Activated CD8-positive, alpha-beta memory T cell treated with anti-CD3 and anti-CD28 coated beads, Interleukin-2, amount 50 U/mL, for 24 hours (primary cell): ENCODE results near the gene OR2AT4.
"Not testable (repeated sequence)": the region's sequence is repeated elsewhere in the genome, so short reads cannot be mapped to it uniquely, and the experiment has no call there.

Experiments
- DNase-seq: peaks from one replicate; pipeline ENCODE4 v3.0.0-alpha.2; 2020; ENCODE audit errors: extremely low read depth

Gene OR2AT4

GRCh38 chr11:75103380-75104026 is 6.8 kb upstream of the OR2AT4 start:
- no peak for DNase-seq

DNA sequence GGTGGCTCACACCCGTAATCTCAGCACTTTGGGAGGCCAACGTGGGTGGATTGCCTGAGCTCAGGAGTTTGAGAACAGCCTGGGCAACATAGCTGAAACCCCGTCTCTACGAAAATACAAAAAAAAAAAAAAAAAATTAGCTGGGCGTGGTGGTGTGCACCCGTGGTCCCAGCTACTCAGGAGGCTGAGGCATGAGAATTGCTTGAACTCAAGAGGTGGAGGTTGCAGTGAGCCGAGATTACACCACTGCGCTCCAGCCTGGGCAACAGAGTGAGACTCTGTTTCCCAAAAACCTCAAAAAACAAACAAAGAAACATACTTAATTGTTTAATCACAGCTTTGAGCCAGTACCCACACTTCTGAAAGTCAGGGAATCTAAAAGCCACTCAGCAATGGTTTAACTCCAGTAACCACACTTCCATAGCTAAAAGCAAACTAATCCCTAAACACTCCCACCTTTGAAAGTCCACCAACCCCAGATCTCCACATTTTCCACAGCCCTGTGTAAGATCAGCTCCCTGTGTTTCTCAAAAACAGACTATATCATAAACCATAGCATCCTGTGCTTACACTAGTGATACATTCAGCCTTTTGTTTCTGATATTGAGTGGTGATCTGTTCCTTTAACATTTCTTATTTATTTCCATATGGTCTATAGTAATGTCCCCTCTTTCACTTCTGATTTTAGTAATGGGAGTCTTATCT is 4.9 kb upstream of the OR2AT4 start:
- DNase-seq, result no peak

DNA sequence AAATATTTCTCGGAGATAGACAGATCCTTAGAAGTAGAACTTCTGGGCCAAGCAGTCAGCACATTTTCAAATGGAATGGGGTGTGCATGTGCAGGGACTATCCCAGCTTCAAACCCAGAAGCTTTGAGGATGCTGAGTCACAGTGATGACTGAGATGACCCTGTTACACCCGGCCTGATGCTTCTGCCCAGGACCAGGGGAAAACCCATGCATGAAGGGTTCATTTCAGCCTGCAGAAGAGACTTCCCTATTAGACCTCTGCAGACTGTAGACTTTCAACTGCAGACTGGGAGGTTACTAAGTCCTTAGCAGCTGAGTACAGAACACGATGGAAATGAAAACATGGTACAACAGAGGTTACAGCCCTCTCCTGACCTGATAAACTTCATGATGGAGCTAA is 3.6 kb upstream of the OR2AT4 start:
- no peak for DNase-seq

DNA sequence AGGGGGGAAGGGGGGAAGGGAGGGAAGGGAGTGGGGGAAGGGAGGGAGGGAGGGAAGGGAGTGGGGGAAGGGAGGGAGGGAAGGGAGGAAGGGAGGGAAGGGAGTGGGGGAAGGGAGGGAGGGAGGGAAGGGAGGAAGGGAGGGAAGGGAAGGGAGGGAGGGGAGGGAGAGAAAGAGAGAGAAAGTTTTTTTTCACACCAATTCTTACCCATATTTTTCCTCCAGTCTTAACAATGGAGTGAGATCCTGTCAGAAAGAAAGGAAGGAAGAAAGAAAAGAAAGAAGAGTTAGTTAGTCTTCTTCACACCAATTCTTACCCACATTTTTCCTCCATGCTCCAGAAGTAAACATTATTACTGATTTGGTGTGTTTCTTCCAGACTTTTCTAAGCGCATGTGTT is 3.0 kb upstream of the OR2AT4 start:
- no peak for DNase-seq

GRCh38 chr11:75098835-75099439 is 2.3 kb upstream of the OR2AT4 start:
- not testable (repeated sequence) for DNase-seq

GRCh38 chr11:75098181-75098580 is 1.5 kb upstream of the OR2AT4 start:
- DNase-seq, result not testable (repeated sequence)

GRCh38 chr11:75097173-75097557 is 489 bp upstream of the OR2AT4 start:
- no peak for DNase-seq

DNA sequence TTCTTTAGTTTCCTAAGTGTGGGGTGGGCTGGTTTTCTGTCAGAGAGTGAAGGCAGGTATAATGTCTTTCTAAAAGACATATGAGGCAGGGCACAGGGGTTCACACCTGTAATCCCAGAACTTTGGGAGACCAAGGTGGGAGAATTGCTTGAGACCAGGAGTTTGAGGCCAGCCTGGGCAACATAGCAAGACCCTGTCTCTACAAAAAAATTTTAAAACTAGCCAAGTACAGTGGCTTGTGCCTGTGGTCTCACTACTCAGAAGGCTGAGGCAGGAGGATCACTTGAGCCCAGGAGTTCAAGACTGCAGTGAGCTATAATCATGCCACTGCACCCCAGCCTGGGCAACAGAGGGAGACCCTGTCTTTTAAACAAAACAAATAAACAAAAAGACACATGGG is 2.3 kb downstream of the OR2AT4 start:
- not testable (repeated sequence) for DNase-seq

- DNase-seq, result no peak
These were observed 6.0 kb downstream of the OR2AT4 start for GRCh38 chr11:75090671-75091177.

DNA sequence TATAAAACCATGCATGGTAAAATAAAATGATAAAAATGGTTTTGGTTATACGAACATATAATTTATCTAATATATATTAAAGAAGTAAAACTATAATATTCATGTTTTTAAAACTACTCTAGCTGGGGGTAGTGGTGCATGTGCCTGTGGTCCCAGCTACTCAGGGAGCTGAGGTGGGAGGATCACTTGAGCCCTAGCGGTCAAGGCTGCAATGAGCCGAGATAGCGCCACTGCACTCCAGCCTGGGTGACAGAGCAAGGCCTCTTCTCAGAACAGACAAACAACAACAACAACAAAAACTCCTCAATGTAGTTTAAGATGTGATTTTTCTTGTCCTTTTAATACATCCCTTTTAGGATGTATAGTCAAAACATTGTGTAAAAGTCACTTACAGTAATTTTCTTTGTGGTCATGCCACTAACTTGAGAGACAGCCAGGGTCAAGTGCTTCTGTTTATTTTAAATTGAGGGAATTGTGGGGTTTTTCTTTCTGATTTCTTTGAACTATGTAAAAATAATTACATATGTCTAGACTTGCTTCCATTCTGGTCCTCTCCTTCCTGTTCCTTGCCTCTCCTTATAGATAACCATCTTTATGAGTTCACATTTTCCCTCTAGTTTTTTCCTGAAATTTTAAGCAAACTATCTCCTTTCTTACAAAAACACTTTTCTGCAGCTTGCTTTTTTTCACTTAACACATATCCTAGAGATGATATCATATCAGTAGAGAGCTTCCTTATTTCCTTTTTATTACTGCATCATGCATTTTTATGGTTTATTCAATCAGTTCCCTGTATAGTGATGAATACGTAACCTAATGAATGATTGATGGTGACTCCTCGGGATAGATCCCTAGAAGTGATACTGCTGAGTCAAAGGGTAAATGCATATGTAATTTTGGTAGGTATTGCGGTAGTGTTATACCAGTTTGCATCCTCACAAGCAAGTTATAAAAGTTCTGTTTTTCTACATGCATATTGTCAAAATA is 9.1 kb downstream of the OR2AT4 start:
- no peak for DNase-seq

GRCh38 chr11:75084883-75085282 is 11.8 kb downstream of the OR2AT4 start:
- DNase-seq, result no peak

DNA sequence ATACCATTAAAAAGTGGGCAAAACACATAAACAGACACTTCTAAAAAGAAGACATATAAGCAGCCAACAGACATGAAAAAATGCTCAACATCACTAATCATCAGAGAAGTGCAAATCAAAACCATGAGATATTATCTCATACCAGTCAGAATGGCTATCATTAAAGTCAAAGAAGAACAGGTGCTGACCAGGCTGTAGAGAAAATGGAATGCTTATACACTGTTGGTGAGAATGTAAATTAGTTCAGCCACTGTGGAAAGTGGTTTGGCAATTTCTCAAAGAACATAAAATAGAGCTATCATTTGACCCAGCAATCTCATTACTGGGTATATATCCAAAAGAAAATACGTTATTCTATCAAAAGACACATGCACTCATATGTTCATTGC is 13.5 kb downstream of the OR2AT4 start:
- no peak for DNase-seq

GRCh38 chr11:75082601-75083216 is 14.0 kb downstream of the OR2AT4 start:
- no peak for DNase-seq

GRCh38 chr11:75079546-75079945 is 17.1 kb downstream of the OR2AT4 start:
- no peak for DNase-seq

- DNase-seq, result no peak
These were observed 18.4 kb downstream of the OR2AT4 start for GRCh38 chr11:75078233-75078632.

GRCh38 chr11:75077316-75077715 is 19.4 kb downstream of the OR2AT4 start:
- no peak for DNase-seq

GRCh38 chr11:75076671-75077070 is 20.0 kb downstream of the OR2AT4 start:
- no peak for DNase-seq

DNA sequence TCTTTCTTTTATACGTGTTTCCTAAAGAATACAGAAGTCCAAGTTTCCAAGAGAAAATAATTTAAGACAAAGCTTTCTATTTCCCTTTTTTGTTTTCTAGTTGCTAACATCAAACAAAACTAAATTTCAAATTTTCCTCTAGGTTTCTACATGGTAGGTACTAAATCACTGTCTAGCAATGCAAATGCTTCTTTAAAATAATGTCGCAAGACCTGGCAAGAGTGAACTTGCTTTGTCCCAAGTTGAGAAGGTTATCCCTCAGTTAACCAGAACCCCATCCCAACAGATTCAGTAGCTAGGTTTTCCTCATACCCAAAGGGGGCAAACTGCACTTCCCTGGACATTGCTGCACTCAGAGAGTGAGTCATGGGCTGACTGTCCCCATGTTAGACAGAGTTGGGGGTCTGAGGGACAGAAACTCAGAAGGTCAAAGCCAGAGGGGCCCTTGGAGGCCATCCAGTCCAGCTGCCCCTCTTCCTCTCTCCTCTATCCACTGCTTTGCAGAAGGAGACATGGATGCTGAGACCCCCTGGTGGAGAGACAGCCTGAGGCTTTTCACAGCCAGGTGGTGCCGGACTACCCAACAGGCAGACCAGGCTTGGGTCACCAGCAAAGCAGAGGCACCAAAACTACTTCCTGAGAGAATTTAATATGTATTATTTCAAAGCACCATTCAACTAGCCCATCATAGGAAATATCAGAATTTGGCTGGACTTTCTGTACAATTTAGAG is 23.1 kb downstream of the OR2AT4 start:
- DNase-seq, result no peak

DNA sequence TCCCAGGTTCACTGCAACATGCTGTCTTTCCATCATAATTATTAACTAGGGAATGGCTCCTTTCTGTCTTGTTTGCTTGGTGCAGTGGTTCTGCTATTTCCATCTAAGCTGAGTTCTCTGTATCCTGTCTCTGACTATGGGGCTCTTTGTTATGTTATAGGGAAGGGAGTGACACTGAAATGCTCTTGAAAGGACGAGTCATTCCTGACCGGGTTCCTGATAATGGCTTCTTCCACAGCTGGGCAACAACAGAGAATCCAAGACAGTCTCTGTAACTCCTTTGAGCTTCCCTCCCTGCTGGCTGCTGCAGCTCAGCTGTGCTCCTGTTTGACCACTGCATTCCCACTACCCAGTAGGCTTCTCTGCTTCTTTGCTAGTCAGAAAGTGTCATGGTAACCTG is 24.1 kb downstream of the OR2AT4 start:
- no peak for DNase-seq

GRCh38 chr11:75069473-75069872 is 27.2 kb downstream of the OR2AT4 start:
- DNase-seq, result no peak

DNA sequence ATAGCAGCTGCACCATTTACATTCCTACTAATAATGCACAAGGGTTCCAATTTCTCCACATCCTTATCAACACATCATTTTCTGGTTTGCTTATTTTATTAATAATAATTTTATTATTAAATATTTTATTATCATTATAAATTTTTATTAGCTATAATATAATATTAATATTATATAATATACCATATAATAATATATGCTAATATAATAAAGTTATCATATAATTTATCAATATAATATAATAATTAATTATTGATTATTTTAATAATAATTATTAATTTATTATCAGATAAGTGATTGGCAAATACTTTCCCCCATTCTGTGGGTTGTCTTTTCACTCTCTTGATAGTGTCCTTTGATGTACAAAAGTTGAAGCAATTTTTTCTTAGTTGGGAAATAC is 27.7 kb downstream of the OR2AT4 start:
- DNase-seq, result no peak
